Cerebellar nuclear complex (tissue), 1 donor: ENCODE data around the gene EFNA3.

Experiments
- DNase-seq, 2 experiments: peaks; one replicate each; lab custom pipeline; 2025; lab: John Stamatoyannopoulos, UW

EFNA3 gene

DNA sequence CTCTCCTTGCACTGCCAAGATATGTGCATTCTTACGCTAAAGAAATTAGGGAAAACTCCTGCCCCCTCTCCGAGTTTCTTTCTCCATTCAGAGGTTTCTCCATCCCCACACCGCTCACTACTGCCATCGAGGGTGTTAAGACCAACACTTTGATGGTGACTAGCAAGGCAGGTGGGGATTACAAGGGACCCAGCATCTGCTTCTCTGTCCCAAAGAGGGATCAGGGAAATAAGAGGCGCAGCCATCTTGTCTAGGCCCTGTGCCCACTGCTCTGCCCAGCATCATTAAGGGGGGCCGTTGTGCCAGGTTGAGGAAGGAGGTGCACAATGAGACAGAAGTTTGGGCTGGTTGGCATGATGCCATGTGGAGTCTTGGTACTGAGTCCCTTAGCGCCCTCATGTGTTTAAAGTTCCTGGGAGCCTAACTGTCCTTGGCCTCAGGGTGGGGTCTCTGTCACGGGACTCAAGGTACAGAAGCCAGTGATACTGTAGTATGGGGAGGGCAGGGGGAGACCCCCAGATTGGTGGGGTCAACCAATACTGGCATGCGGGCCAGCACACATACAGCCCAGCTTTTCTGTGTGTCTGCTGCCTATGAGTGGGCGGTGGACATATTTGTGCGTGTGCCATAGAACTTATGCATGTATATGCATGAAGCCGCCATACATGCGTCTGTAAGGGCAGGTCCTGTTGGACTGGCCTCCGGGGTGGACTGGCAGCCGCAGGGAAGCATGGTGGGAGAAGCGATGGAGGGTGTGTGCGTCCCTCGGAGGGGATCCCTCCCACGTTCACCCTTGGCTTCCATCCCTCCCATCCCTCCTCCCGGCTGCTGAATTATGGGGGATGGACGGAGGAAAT is 5.5 kb downstream of the EFNA3 start:
- DNase-seq, result no peak

DNA sequence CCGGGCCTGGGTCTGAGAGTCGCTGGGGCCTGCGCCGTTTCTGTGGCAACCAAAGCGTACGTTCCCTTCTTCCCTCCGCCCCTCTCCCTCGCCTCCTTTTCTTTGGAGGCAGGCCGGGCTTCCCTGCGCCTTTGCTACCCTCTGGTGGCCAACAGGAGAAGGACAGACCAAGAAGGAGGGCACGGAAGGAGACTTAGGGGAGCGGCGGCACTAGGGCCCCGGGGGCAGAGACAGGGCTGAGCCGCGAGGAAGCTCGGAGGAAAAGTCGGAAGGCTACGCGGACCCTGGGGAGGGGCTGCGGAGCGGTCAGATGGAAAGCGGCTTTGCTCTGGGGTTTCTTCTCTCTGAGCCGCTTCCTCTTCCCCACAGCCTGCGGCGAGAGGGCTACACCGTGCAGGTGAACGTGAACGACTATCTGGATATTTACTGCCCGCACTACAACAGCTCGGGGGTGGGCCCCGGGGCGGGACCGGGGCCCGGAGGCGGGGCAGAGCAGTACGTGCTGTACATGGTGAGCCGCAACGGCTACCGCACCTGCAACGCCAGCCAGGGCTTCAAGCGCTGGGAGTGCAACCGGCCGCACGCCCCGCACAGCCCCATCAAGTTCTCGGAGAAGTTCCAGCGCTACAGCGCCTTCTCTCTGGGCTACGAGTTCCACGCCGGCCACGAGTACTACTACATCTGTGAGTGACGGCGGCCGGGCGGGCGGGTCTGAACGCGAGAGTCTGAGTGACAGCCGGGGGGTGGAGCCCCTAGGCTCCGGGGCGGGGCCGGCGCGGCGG is 6.3 kb downstream of the EFNA3 start:
- DNase-seq, result peak; percentile 71 to 92

DNA sequence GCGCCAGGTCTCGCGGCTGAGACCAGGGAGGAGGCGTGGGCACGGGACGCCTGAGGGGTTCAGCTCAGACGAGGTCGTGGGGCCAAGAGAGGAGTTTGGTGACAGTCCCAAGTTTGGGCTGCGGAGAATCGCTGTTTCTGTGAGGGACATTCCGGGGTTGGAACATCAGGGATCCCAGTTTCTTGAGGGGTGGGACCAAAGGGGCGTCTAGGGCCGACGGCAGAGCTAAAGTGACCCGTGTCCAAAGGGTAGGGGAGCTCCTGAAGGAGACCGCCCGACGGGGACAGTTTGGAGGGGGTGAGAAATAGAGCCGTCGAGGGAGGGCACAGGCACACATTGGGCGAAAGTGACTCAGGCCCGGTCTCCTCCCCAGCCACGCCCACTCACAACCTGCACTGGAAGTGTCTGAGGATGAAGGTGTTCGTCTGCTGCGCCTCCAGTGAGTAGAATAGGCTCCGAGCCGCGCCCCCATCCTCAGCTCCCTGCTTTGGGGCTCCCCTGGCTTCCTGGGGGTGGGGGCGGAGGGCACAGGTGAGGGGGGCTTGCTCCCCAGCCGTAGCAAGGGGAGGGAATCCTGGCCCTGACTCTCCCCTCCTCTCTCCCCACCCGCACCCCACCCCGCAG is 7.0 kb downstream of the EFNA3 start:
- no peak for DNase-seq

- no peak for DNase-seq
Measured at GRCh38 chr1:155086128-155086741, 7.6 kb downstream of the EFNA3 start.

- DNase-seq, result no peak
Measured at GRCh38 chr1:155086856-155087535, 8.4 kb downstream of the EFNA3 start.

DNA sequence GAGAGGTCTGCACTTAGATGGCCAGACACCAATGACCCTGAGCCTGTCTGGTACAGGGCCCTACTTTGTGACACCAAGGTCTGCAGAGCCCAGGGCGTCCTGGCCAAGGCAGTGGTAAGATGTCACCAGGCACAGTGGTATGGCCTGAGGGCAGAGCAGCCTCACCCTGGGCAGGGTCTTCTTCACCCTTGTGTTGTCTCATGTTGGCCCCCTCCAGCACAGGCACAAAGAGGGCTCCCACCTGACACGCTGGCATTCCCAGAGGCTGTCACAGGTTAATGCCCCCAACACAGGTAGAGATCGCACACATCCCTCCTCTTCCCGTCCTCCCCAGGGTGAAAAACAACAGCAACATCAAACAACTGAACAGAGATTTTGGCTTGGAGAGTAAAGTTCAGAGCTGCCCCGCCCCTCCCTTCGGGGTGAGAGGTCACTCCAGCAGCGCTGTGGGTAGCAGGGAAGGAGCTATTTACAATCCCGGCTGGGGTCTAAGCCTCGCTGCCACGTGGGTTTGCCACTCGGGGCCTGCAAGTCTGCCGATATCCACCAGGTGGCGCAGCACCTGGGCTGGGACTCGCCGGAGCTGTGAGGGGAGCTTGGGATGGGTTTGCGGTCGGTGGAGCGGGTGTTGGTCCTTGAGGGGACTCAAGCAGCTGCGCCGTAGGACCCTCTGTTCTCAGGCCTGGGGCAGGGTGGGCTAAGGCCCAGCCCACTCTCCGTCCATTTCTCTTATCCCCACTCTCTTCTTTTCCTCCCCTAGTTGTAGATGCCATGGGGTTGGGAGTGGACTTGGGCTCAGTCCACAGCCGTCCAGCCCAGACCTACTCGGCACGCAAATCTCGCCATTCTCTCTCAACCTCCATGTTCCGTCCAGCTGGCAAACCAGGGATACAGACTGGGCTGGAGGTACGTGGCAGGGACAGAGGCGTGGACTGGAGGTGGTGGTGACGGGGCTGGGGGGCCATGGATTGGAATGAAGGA is 12.7 kb downstream of the EFNA3 start:
- DNase-seq, result no peak

DNA sequence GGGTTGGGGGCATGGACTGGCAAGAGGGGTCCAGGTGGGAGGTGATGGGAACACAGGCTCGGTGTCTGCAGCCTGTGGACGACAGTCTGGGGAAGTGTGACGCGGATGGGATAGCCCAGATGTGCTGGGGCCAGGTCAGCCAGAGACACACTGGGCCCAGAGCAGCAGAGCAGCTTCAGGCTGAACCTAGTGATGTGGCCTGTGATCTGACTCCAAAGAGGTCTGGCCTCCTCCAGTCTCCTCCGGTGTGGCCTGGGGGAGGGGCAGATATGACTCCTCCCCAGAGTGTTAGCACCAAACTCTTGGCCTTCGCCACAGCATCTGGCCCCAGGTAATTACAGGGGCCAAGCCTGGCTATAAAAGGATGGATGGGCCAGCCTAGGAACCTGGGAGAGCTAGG is 13.5 kb downstream of the EFNA3 start:
- no peak for DNase-seq

- no peak for DNase-seq
Measured at GRCh38 chr1:155092641-155093040, 14.0 kb downstream of the EFNA3 start.

- no peak for DNase-seq
Measured at GRCh38 chr1:155093911-155094621, 15.4 kb downstream of the EFNA3 start.

DNA sequence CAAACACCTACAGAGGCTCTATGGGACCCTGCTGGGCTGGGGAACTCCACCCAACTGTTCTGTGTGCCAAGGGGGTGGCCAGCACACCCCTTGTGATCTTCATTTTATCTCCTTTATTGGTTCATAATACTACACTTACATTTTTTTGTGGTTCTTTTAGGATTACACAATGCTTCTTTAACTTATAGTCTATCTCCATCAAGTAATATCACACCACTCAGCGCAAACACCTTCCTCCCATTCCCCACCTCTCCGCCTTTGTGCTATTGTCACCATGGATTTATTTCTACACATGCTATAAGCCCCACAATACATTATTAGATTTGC is 15.9 kb downstream of the EFNA3 start:
- DNase-seq, result no peak

DNA sequence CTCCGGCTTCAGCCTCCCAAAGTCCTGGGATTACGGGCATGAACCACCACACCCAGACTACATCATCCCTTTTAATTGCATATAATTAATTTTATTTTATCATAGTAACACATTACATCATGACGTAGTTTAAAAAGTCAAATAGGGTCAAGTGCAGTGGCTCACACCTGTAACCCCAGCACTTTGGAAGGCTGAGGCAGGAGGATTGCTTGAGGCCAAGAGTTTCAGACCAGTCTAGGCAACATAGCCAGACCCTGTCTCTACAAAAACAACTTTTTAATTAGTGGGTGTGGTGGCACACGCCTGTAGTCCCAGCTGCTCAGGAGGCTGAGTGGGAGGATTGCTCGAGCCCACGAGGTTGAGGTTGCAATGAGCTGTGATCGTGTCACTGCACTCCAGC is 20.7 kb downstream of the EFNA3 start:
- DNase-seq, result no peak

GRCh38 chr1:155103325-155103724 is 24.7 kb downstream of the EFNA3 start:
- DNase-seq, result no peak

GRCh38 chr1:155104605-155105534 is 26.2 kb downstream of the EFNA3 start:
- no peak for DNase-seq

DNA sequence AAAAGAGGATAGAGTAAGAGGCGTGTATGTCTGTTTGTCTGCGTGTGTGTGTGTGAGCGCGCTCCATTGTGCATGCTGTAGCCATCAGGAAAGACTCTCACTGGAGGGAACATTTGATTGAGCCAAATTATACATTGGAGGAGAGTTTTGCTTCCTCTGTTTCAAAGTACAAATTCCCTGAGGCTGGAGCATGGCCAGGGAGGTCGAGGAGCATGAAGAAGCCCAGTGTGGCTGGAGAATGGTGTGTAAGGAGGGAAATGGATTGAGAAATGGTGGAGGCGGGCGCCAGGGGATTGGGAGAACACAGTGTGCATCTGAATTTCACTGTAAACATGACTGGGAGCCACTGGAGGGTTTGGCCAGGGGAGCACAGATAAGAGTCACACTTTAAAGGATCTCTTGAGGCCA is 27.0 kb downstream of the EFNA3 start:
- DNase-seq, result no peak

DNA sequence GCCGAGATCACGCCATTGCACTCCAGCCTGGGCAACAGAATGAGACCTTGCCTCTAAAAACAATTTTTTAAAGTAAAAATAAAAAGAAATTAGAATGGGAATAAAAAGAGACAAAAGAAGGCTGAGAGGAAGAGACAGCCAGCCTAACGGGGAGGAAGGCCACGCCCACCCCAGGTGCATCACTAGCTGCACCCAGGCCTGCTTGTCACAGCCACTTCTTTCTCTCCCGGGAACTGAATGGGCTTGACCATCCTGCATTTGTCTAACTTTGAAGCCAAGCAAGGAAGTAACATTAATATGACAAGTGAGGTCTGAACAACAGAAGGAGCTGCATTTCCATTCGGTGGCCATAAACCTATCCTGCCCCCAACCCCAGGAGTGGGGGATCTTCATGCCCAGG is 28.2 kb downstream of the EFNA3 start:
- no peak for DNase-seq

DNA sequence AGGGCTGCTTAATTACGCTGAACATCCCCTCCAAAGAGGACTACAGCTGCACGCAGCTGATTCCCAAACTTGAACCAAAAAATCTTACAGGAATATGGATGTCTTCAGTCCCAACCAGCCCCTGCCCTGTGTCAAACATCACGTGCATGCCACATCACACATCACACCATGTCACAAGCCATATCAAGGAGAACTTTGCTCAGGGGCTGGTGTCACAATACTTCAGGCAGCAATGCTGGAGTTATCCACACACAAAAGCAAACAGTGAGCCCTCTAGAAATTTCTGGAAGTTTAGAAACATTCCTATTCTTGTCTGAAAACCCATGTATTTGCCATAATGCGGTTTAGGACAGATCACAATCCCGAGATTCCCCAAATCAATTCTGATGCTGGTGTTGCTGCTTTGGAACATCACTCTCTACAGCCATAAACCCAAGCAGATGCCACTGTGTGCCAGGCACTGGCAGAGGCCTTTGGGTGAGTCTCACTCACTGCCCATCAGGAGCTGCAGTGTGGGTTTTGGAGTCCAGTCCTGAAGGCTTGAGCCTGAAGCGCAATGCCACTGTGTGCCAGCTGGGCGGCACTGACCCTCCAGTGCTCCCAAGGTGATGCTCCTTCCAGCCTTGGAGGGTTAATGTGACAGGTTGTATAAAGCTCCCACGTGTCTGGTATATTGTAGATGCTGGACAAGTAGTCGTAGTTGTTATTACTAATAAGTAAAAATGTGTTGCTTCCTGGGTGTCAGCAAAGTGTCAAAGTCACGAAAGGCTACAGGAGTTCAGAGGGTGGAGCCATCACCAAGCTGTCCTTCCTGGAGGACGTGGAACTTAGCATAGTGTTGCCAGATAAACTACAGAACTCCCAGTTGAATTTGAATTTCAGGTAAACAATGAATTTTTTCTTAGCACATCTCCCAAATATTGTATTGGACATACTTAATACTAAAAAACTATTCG is 28.9 kb downstream of the EFNA3 start:
- DNase-seq, result no peak

- DNase-seq, result no peak
Measured at GRCh38 chr1:155108296-155108695, 29.7 kb downstream of the EFNA3 start.

- DNase-seq, result no peak
Measured at GRCh38 chr1:155110381-155110780, 31.7 kb downstream of the EFNA3 start.
